ENCODE measurements around the gene NIN.

GRCh38 chr14:50739186-50739585, 91.8 kb downstream of the NIN start:
- TF ChIP-seq CTCF (IDR thresholded peaks at IDR 0.05) = no peak
- TF ChIP-seq POLR2A (IDR thresholded peaks at IDR 0.05) = no peak

All from lower leg skin (tissue), 3 donors.